GM12873 (cell line): ENCODE measurements around the gene DGKD.

Experiments
- TF ChIP-seq, protein P1 (sequence below): IDR thresholded peaks from 2 replicates; pipeline ENCODE4 v1.5.1; 2012; ENCODE audit warnings: low read depth, mild to moderate bottlenecking, moderate library complexity, low read length, control low read depth; ENCODE audit not compliant: insufficient read depth; ENCODE audit errors: missing control alignments

Gene DGKD

GRCh38 chr2:233485726-233486125, 131.4 kb downstream of the DGKD start:
- TF ChIP-seq, protein P1, sequence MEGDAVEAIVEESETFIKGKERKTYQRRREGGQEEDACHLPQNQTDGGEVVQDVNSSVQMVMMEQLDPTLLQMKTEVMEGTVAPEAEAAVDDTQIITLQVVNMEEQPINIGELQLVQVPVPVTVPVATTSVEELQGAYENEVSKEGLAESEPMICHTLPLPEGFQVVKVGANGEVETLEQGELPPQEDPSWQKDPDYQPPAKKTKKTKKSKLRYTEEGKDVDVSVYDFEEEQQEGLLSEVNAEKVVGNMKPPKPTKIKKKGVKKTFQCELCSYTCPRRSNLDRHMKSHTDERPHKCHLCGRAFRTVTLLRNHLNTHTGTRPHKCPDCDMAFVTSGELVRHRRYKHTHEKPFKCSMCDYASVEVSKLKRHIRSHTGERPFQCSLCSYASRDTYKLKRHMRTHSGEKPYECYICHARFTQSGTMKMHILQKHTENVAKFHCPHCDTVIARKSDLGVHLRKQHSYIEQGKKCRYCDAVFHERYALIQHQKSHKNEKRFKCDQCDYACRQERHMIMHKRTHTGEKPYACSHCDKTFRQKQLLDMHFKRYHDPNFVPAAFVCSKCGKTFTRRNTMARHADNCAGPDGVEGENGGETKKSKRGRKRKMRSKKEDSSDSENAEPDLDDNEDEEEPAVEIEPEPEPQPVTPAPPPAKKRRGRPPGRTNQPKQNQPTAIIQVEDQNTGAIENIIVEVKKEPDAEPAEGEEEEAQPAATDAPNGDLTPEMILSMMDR = no peak

DNA sequence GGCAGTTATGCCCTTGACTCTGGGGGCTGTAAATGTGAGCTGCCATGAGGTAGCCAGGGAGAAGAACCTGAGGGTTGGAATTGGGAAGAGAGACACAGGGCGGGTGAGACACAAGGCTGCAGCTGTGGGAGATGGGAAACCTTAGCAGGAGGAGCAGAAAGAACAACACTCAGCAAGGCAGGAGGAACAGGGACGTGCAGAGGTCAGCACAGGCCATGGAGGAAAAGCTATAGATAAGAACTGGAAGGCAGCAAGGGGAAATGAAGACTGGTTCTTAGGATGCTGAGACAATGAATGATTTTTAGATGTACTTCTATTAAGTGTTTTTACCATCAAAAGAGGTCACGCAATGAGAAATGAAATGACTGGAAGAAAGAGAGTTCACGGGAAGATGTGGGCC, 132.1 kb downstream of the DGKD start:
- TF ChIP-seq, protein P1 = no peak

DNA sequence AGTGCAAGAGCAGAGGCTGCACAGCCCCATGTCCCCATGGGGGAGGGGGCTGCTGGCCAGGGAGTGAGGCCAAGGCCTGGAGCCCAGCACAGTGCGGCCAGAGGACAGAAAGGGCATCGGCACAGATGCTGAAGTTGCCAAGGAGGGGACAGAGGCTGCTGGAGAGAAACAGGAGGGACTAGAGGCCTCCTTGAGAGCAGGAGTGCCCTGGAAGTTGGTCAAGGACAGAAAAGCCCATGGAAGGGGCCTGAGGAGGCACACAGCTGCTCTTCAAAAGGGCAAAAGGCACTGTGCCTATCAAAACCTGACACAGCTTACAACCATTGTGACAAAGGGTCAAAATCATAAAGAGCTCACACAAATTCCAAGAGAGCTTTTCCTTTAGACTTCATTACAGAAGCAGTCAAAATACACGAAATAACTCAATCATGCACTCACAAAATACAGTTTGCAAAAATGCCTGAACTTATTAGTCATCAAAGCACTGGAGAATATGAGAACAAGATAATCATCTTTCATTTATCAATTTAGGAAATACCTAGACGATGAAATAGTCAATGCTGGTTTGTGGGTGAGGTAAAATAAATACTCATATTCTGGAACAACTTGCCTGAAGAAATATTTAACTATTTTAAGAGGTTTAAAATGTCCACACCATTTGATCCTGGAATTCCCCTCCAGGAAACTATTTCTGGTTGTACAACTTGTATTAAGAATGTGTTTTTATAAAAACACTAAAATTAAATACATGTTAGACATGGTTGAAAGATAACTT, 132.7 kb downstream of the DGKD start:
- TF ChIP-seq, protein P1 = no peak

- TF ChIP-seq, protein P1 = no peak
Observed at GRCh38 chr2:233487748-233488345, 133.6 kb downstream of the DGKD start.

DNA sequence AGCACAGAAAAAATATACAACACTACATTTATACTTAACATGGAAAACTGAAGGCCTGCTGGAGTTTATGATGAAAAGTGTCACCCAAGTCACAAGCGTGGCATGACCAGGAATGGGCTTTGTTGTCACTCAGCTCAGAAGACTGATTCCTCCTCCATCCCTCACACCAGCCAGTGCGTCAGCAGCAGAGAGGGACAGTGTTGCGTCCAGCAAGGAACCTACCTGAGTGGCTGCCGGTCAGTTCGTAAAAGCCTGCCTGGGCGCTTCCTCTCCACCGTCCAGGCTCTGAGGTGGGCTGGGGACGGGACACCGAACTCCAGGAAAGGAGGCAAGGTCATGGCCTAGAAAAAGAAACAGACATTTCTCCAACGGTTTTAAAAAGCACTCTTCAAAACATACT, 134.8 kb downstream of the DGKD start:
- TF ChIP-seq, protein P1 = no peak

DNA sequence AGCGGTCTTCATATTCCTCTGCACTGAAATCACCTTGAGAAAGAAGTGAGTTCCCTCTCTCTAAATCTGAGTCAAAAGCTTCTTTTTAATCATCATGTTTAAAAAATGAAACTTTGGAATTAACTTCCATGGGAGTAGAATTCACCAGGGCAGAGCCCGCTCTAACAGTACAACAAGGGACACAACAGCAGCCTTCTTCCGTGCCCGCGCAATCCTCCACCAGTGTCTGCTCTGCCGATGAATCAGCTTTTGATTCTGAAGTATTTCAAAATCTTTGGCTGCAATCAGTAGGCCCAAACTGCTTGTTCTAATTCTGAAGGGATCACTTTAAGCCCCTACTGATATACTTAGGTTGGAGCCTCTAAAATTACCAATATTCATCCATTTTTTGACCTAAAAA, 135.4 kb downstream of the DGKD start:
- TF ChIP-seq, protein P1 = no peak

DNA sequence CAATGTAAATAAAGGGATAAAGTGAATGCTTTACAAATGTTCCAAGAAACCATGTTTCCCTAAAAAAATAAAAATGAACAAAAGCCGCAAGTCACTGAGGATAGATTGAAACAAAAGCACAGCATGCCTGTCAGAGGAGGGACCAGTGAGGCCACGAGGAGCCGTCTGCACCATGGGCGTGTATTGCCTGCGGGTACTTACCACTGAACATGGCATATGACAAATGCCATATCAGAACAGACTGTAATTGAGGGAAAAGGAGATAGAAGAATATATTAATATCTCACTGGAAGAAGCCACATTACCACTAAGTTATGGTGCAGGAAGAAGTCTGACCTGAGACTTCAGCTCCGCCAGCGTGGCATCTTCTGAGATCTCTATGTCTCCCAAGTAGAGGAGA, 136.5 kb downstream of the DGKD start:
- TF ChIP-seq, protein P1 = no peak
